HG03521 (cell line): ENCODE data around the gene PITX2.

Source experiments
- ATAC-seq: cut with Tn5 transposase; IDR thresholded peaks from one replicate; pipeline ENCODE4 v1.9.1; 2021; ENCODE audit warnings: mild to moderate bottlenecking, moderate library complexity; ENCODE audit not compliant: unreplicated experiment

The PITX2 gene

DNA sequence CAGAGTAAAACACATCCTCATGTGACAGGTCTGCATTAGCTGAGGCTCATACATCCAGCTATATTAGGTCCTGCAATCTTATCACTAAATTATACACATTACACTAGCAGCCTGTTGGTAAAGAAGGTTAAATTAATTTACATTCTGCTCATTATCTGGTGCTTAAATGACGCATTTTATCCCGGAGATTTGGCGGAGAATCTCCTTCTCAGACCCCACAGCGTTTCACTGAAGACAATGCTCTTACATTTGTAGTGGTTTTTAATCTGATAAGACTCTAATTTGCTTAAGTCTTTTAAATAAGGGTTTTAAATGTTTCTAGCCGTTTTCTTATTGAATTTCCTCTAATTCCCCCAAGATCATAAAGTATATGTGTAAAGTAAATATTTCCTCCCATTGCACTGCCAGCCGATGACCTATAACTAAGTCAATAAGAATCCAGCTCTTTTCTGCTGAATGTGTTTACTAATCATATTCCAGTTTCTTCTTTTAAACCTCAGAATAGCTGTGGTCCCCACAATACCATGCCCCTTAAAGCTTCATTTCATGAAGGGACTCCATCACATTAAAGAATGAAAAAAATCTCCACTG, 2.1 kb upstream of the PITX2 start:
- no peak for ATAC-seq

DNA sequence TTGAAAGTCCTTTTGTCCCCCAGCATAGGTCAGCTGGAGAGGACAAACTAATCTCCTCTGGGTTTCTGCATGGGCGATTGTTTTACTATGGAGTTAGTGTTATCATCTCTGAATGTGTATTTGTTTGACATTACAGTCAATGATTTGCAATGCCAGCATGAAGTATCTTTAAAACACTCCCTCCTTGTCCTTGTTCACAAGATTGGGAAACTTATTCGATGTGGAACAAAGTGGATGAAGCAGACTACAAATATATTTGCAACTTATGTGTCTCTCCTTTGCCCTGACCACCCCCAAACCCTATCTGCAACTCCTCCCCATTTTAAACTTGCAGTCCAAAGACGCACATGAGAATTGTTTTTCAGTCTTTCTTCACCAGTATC, 1.5 kb upstream of the PITX2 start:
- no peak for ATAC-seq

DNA sequence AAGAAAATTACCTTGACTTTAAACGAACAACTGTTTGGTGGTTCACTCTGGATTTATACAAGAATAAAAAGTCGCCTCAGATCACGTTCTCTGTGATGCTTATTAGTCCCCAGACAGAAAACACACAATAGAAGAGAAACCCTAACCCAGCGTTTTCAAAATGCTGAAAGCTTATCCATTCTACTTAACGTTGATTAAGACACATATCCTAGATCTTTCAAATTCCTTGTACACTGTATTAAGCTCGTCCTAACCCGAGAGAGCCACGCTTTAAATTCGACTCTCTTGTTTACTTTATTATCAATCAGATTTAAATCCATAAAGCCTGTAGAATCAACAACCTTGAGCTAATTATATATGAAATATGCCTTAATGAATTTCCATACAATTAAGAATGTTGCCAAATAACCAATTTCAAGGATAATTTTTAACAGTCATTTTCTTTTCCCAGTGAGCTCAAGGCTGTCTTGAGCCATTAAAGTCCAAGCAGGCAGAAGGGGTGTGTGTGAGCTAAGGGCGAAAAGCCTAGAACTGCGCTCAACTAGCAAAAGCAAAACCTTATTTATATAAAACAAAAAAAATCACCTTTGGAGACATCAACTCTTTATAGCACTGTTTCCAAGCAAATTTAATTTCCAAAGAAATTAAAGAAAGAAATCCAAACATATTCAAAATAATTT, 981 bp upstream of the PITX2 start:
- no peak for ATAC-seq

DNA sequence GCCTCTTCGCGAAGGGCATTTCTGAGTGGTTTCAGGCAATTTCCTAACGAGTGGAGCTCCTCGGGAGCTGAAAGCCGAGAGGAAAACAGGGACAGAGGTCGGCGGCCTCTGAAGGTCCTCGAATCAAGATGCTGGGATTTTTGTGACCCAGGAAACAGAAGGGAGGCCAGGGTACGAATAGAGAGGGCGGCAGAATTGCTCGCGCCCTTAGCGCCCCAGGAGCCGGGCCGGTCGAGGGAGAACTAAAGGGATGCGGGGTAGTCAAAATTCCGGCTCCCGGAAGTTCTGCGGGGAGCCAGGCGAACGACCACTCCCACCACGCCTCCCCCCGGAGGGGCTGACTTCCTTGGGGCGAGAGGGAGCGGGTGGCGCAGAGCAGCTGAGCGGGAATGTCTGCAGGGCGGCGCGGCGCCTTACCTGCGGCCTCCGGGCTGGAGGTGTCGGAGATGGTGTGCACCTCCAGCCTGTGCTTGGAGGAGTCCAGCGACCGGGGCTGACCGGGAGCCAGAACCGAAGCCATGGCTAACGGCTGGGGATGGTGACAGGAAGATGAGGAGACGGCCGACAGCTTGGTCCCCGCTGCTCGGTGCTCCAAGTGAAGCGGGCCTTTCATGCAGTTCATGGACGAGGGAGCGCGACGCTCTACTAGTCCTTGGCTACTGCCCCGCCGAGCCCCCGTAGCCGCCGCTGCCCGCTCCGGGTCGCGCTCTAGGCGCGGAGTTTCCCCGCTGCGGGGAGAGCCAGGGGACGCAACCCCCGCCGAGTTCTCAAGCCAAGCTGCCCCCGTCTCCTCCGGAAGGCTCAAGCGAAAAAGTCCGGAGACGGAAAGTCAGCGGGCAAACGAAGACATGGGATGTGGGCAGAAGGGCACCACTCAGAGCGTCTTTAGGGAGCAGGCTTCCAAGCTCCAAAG, 782 bp downstream of the PITX2 start:
- no peak for ATAC-seq

DNA sequence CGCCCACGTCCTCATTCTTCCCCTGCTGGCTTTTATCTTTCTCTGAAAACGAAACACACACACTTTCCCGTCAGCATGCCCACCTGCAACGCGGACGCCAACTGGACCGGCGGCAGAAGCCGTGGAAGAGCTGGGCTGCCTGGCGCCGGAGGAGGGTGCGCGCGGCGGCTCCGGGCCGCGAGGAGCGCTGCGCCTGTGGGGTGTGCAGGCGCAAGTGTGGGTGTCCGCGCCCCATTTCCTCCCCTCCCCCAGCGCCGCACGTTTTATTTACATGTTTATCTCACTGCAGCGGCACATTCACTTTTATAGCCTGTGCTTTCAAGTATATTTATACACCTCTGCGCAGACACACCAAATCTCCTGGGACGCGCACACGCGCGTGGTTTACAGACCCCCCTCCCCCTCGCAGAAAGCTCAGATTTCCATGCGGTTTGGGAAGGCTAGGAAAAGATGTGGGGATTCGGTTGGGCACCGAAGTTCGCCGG, 1.5 kb downstream of the PITX2 start:
- no peak for ATAC-seq

DNA sequence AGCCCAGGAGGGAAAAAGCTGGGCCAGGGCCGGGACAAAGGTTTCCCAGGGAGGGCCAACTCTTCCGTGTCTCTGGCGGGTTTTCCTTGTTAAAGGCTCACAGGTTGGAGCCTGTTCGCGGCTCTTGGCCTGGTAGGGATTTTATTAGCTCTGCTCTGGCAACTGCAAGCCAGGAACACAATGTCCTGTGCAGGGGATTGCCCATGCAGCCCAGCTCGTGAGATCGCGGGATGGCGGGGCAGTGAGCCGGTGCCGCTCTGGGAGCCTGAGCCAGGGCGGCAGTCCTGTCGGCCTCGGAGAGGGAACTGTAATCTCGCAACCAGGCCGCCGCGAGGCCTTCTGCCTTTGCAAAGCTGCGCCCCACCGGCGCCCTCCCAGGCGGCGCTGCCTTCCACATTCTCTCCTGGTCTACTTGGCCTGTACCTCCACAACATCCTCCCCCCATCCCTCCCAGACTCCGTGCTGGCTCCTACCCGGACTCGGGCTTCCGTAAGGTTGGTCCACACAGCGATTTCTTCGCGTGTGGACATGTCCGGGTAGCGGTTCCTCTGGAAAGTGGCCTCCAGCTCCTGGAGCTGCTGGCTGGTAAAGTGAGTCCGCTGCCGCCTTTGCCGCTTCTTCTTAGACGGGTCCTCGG, 2.1 kb downstream of the PITX2 start:
- ATAC-seq = no peak

DNA sequence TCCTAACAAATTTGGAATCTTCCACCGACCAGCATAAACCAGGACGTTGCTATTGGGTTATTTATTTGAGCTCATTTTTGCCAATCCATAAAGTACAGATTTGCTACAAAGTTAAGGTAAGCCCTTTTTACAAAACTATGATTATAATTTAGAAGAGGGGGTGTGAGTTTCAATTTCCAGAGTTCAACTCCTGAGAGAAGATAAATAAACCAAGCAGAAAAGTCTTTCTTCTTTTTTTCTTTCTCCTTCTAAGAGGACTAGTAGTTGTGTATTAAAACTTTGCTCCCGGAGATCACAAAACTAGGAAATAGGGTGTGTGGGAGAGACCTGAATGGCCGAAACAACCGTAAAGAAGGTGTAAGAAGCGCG, 2.6 kb downstream of the PITX2 start:
- ATAC-seq = no peak

DNA sequence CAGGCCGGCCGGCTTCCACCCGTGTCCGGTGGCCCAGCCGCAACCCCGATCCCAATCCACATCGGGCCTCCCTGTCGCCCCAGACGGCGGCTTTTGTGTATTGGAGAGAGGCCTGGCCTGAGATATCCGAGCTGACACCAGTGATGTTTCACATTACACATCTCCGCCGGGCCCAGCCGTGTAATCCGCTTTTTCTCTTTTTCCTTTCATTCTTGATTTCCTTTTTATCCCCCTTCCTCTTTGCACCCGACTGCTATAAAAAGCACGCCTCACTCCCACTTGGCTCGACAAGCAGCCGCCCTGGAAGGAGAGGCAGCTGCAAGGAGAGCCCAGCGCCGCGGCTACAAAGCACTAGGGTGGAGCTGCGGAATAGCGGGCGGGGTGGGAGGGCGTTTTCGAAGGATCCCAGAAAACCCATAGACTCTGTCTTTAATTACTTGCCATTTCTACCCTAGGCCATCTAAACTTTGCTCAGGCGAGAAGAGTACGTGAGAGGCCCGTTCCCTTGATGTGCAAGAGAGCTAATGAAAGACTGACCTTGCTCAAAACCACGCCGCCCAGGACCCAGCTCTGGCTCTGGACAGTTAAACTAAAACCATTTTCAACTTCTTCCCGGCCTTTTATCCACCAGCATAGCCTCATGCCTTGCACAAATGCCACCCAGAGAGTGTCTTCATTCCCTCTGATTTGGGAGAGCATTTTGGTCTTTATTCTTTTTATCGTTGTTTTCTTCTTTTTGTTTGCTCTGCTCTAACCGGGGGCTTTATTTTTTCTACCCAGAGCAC, 3.2 kb downstream of the PITX2 start:
- ATAC-seq = no peak

DNA sequence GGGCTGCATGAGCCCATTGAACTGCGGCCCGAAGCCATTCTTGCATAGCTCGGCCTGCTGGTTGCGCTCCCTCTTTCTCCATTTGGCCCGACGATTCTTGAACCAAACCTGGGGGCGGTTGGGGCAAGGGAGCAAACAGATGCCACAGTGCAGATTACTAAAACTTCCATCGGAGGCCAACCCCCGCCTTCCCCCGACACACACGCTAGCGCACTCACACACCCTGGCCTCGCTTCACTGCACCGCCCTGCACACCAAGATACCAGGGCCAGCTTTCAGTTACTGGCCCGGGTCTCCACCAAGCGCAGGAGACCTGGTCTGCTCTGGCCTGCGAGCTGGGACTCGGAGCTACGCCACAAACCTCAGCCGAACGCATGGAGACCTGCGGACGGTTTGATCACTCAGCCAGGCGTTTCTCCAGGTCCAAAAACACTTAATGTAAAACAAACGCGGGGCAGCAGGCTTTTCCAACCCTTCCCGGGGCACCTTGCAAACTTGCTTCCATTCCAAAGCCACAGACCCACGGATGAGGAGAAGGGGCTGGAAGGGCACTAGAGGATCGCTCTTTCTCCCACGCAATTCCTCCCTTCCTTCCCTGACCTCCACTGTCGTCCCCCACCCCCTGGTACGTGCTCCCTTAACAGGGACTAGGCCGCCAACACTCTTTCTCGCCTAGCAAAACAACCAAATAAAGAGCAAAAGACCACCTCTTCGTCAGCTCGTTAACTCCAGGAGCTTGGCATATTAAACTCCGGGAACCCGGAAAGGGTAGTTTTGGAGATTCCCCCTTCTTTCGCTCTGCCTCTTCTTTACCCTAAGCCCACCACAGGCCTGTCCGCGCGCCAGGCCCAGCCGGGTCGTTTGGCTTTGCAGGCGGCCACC, 4.1 kb downstream of the PITX2 start:
- ATAC-seq = no peak

DNA sequence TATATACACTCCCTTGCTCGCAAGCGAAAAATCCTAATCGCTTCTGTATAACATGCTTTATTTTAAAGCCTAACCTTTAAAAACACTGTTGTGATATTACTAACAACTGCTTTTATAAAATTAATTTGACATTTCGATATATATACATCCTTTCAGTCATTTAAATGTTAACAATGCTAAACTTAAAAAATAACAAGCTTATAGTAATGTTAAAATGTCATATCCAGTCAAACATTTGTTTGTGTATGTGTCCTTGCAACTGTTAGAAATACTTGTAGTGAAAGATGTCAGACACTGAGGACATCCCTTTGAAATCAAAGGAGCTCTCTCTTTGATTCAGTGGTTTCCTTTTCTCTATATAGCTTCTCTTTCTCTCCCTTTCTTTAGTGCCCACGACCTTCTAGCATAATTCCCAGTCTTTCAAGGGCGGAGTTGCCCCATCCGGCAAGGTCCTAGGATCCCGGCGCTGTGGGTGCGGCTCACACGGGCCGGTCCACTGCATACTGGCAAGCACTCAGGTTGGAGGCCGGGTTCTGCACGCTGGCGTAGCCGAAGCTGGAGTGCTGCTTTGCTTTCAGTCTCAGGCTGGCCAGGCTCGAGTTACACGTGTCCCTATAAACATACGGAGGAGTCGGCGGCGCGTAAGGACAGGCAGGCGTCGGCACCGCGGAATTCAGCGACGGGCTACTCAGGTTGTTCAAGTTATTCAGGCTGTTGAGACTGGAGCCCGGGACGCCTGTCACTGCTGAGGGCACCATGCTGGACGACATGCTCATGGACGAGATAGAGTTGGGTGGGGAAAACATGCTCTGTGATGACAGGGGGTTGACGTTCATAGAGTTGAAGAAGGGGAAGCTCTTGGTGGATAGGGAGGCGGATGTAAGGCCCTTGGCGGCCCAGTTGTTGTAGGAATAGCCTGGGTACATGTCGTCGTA, 5.0 kb downstream of the PITX2 start:
- ATAC-seq = no peak

DNA sequence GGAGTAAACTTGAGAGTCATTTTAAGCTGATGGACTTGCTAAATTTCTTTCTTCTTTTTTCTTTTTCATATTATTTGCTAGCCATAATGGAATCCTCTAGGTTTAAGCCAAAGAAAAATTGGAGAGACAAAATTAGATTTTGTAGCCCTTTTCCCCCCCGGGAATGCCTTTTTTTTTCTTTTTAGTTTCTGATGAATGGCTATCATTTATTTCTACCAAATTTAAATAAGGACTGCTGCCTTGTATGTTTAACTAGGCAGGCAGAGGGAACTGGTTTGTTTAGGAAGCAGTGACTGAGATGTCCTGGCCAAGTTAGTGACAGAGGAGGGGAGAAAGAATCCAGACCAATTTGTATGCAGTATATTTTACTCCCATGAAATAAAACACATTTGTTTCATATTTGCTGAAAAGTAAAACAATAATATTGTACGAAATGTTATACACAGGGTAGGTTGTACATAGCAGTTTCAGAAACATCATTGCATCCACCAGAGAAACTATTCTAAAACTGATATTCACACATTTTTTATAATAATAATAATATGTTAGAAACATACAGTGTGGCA, 5.7 kb downstream of the PITX2 start:
- ATAC-seq = no peak

DNA sequence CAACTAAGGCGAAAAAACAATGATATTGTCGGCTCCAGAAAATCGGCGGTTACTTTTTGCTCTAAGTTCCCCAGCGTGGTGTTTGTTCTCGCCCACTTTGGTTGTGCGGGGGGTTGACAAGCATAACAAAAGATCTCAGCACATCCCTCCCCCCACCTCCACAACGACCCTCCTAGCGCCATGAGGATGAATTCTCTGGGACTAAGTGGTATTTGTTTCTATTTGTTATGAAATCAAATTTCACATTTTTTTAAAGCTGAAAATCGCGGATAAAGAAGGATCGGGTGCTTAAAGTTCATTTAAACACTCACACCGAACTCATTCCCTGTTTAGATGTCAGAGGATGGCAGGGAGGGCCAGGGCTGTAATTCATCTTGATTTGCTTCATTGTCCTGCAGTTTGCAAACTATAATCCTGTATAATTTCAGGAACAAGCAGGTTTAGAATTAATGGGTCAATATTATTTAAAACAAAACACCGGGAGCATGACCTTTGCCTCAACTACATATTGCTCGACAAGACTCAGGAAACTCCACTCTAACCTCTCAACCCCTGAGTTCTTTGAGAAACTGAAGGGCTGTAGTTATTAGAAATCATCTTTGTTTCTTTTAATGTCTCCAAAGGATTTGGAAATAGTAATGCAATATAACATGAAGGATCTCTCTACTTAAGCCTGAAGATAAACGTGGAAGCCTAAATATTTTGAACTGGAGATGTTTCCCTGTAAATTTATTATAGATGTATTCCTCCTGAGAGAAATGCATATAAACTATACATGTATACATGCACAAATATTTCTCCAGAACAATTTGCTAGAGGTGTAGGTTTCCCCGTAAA, 6.4 kb downstream of the PITX2 start:
- ATAC-seq = no peak

DNA sequence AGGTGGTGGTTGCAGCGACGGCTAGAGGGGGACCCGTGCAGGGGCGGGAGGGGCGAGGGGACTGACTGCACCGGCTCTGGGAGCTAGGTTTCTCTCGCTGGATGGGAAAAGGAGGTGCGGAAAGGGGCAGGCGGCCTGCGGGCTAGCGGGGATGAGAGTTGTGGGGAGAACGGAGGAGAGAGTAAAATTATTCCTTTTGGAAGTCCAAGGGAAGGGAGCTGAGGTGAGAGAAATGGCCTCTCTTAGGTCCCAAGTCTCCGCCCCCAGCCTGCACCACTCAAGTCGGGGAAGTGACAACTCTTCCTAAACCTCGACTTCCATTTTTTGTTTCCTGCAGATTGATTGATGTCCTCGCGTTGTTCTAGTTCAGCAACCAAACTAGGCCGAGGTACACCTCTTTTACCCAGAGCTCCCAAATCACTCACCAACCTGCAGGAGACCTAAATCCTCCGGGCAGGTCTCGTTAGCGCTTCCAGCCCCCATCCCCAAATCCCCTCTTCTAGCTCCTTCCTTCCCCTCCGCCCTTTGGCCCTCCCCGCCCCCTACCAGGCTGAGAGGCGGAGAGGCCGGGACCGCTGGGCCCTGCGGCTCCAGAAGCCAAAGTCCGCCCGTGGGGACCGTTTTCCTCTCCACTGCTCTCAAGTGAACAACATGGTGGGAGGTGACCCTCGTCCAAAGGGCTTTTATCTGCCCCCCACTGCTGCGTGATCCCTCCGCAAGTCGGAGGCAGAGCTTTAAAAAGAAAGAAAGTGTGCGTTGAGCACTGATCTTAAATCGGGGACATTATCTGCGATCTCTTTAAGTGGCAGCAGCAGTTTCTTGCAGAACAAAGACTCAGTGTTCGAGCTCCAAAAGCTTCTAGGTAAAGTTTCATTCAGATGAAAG, 7.3 kb downstream of the PITX2 start:
- ATAC-seq = no peak

DNA sequence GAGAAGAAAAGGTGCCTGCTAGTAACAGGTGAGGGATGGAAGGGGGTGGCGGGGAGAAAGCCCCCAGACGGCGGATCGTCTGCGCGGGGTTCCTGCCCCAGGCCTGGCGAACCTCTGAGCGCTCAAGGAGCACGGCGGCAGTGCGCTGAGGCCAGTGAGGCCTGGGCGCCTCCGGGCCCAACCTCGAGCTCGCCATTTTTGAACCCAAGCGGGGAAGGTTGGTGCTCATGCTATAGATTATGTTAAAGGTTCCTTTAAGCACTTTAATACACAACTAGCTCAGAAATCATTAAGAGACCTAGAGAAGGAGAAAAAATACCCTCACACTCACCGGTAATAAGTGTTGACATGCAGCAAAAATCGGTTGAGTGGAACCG, 7.9 kb downstream of the PITX2 start:
- no peak for ATAC-seq

DNA sequence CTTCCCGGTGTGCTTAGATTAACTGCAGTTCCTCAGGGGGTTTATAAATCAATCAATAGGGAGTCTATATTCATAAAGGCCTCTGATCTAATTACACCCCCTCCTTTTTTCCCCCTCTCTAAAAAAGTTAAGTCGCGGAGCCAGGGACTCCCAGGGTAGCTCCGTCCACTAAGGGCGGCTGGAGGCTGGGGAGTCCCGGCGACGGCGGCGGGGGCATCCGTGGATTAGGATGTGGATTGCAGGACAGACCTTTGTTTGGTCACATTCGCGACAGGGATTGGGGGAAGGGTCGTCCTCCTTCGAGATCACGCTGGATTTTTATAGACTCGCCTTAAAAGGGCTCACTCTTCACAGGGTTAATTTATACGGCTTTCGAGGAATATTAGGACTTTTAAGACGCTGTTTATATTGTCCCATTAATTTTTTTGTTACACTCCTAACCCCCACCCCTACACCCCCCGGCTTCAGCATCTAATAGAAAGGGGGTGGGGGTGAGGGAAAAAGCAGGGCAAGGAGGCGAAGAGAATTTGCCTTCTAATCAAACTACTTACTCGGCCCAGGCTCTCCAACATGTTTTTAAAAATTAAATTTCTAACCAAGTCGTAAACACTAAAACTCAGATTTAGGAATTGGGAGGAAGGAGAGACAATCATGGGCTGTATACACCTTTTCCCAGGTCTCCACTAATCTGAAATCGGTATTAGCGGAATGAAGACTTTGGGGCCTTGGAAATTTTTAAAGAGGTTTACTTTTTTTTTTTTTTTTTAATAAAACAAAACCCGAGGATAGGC, 8.5 kb downstream of the PITX2 start:
- ATAC-seq = no peak

DNA sequence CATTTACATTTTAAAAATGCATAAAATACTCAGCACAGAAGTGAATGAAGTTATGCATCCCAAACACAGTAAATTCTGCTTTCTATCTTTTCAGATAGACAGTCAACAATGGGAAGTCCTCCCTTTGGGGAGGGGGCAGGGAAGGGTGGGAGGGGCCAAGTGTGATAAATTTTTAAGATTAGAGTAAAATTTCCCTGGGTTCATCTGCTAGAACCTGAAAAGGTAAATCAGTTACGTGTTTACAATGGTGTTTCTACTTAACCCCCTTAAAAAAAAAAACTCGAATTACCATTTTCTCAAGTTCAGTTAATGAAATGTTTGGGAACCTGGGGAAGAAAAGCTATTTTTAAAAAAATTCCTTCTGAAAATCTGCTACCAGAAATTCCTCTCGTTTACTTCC, 9.1 kb downstream of the PITX2 start:
- ATAC-seq = no peak
